ENCODE results near the gene VIL1. TPM values are rescaled to one million over a fixed set of nuclear protein-coding genes. Genes with fewer than 3 reads are reported as not detected.

The VIL1 gene
- polyA plus RNA-seq (ENCODE audit: insufficient read length in 3 of 3), result 10 to 100 TPM; 22.8 to 40.0 (median 32.8) TPM
- long read RNA-seq, donor 1, full-length matches to known transcripts, result 5 of 5 reads
- long read RNA-seq, donor 1, partial matches to known transcripts, result 0 of 5 reads
- long read RNA-seq, donor 1, other reads (novel, unspliced or antisense), result 0 of 5 reads
- long read RNA-seq, donor 2, full-length matches to known transcripts, result 3 of 3 reads
- long read RNA-seq, donor 2, partial matches to known transcripts, result 0 of 3 reads
- long read RNA-seq, donor 2, other reads (novel, unspliced or antisense), result 0 of 3 reads
- long read RNA-seq, donor 3, full-length matches to known transcripts, result 2 of 7 reads
- long read RNA-seq, donor 3, partial matches to known transcripts, result 5 of 7 reads
- long read RNA-seq, donor 3, other reads (novel, unspliced or antisense), result 0 of 7 reads
- long read RNA-seq, donor 4, full-length matches to known transcripts, result 3 of 3 reads
- long read RNA-seq, donor 4, partial matches to known transcripts, result 0 of 3 reads
- long read RNA-seq, donor 4, other reads (novel, unspliced or antisense), result 0 of 3 reads
- long read RNA-seq, donor 5, full-length matches to known transcripts, result 2 of 2 reads
- long read RNA-seq, donor 5, partial matches to known transcripts, result 0 of 2 reads
- long read RNA-seq, donor 5, other reads (novel, unspliced or antisense), result 0 of 2 reads
- long read RNA-seq, donor 6, full-length matches to known transcripts, result 3 of 22 reads
- long read RNA-seq, donor 6, partial matches to known transcripts, result 19 of 22 reads
- long read RNA-seq, donor 6, other reads (novel, unspliced or antisense), result 0 of 22 reads
- long read RNA-seq, donor 7, full-length matches to known transcripts, result 1 of 1 reads
- long read RNA-seq, donor 7, partial matches to known transcripts, result 0 of 1 reads
- long read RNA-seq, donor 7, other reads (novel, unspliced or antisense), result 0 of 1 reads
- long read RNA-seq, donor 8, result 0 reads
- long read RNA-seq, donor 9, full-length matches to known transcripts, result 3 of 3 reads
- long read RNA-seq, donor 9, partial matches to known transcripts, result 0 of 3 reads
- long read RNA-seq, donor 9, other reads (novel, unspliced or antisense), result 0 of 3 reads
- long read RNA-seq, donor 10, full-length matches to known transcripts, result 2 of 7 reads
- long read RNA-seq, donor 10, partial matches to known transcripts, result 5 of 7 reads
- long read RNA-seq, donor 10, other reads (novel, unspliced or antisense), result 0 of 7 reads
- long read RNA-seq, donor 11, full-length matches to known transcripts, result 1 of 1 reads
- long read RNA-seq, donor 11, partial matches to known transcripts, result 0 of 1 reads
- long read RNA-seq, donor 11, other reads (novel, unspliced or antisense), result 0 of 1 reads
- long read RNA-seq, donor 12, full-length matches to known transcripts, result 5 of 5 reads
- long read RNA-seq, donor 12, partial matches to known transcripts, result 0 of 5 reads
- long read RNA-seq, donor 12, other reads (novel, unspliced or antisense), result 0 of 5 reads
- long read RNA-seq, donor 13, result 0 reads
- long read RNA-seq, donor 14, result 0 reads
- long read RNA-seq, donor 15, full-length matches to known transcripts, result 15 of 47 reads
- long read RNA-seq, donor 15, partial matches to known transcripts, result 32 of 47 reads
- long read RNA-seq, donor 15, other reads (novel, unspliced or antisense), result 0 of 47 reads
- long read RNA-seq, donor 16, full-length matches to known transcripts, result 1 of 42 reads
- long read RNA-seq, donor 16, partial matches to known transcripts, result 41 of 42 reads
- long read RNA-seq, donor 16, other reads (novel, unspliced or antisense), result 0 of 42 reads

- DNase-seq, result no peak
Observed at GRCh38 chr2:218418717-218419458, at the start of gene VIL1. VIL1 (plus strand) TSS chr2:218419123; CDS start chr2:218423779, 4,656 bp downstream.

- DNase-seq, result no peak
Observed at GRCh38 chr2:218369330-218369729, 49.6 kb upstream of the VIL1 start.

- no peak for DNase-seq
Observed at GRCh38 chr2:218370410-218371063, 48.4 kb upstream of the VIL1 start.

- no peak for DNase-seq
Observed at GRCh38 chr2:218371983-218372350, 47.0 kb upstream of the VIL1 start.

- no peak for DNase-seq
Observed at GRCh38 chr2:218374795-218375194, 44.1 kb upstream of the VIL1 start.

- peak; percentile 75 for DNase-seq
Observed at GRCh38 chr2:218375212-218375611, 43.7 kb upstream of the VIL1 start.

- no peak for DNase-seq
Observed at GRCh38 chr2:218378053-218378452, 40.9 kb upstream of the VIL1 start.

- no peak for DNase-seq
Observed at GRCh38 chr2:218381916-218382366, 37.0 kb upstream of the VIL1 start, which contains the start of gene SLC11A1. SLC11A1 (plus strand) TSS chr2:218382273; CDS start chr2:218382369, 96 bp downstream.

- no peak for DNase-seq
Observed at GRCh38 chr2:218382785-218383184, 36.1 kb upstream of the VIL1 start.

- no peak for DNase-seq
Observed at GRCh38 chr2:218383892-218384519, 34.9 kb upstream of the VIL1 start.

GRCh38 chr2:218384975-218385374, 33.9 kb upstream of the VIL1 start:
- DNase-seq, result no peak

GRCh38 chr2:218386505-218387368, 32.2 kb upstream of the VIL1 start:
- DNase-seq, result no peak

GRCh38 chr2:218387369-218388194, 31.3 kb upstream of the VIL1 start:
- DNase-seq, result peak; percentile 87

- DNase-seq, result no peak
Observed at GRCh38 chr2:218389333-218390150, 29.4 kb upstream of the VIL1 start.

- no peak for DNase-seq
Observed at GRCh38 chr2:218391202-218391601, 27.7 kb upstream of the VIL1 start.

- DNase-seq, result no peak
Observed at GRCh38 chr2:218392459-218392858, 26.5 kb upstream of the VIL1 start.
